Fibroblast of villous mesenchyme (primary cell): ENCODE measurements around the gene RLF. TPM values are rescaled to one million over a fixed set of nuclear protein-coding genes. Genes with fewer than 3 reads are reported as not detected.
A peak's percentile ranks its signal among the peaks of the same experiment; 100 is the strongest.

Experiments
- DNase-seq: peaks from one replicate; pipeline ENCODE4 v3.0.0-alpha.2; 2010; ENCODE audit warnings: low read depth
- H3K4me3 ChIP-seq: 2 replicates; pipeline ENCODE4 v1.5.1; 2011; ENCODE audit warnings: low read depth, mild to moderate bottlenecking, low read length
- total RNA-seq: library from RNA; depleted of rRNA; stranded (reverse); fragments of >200 nt; gene quantifications from 2 replicates; pipeline ENCODE4 v1.2.3, GENCODE V29; 2012
- TF ChIP-seq, protein P1 (sequence below): IDR thresholded peaks from 2 replicates; pipeline ENCODE4 v1.5.1; 2012; ENCODE audit warnings: low read depth, mild to moderate bottlenecking, low read length; ENCODE audit not compliant: insufficient read depth

Gene RLF
- total RNA-seq, 1 donor, result 26.3 TPM

GRCh38 chr1:40267767-40268187, 106.6 kb downstream of the RLF start:
- DNase-seq, result peak; percentile 65
- H3K4me3 ChIP-seq, result no peak overlapping the region
- TF ChIP-seq, protein P1, sequence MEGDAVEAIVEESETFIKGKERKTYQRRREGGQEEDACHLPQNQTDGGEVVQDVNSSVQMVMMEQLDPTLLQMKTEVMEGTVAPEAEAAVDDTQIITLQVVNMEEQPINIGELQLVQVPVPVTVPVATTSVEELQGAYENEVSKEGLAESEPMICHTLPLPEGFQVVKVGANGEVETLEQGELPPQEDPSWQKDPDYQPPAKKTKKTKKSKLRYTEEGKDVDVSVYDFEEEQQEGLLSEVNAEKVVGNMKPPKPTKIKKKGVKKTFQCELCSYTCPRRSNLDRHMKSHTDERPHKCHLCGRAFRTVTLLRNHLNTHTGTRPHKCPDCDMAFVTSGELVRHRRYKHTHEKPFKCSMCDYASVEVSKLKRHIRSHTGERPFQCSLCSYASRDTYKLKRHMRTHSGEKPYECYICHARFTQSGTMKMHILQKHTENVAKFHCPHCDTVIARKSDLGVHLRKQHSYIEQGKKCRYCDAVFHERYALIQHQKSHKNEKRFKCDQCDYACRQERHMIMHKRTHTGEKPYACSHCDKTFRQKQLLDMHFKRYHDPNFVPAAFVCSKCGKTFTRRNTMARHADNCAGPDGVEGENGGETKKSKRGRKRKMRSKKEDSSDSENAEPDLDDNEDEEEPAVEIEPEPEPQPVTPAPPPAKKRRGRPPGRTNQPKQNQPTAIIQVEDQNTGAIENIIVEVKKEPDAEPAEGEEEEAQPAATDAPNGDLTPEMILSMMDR, result no peak

DNA sequence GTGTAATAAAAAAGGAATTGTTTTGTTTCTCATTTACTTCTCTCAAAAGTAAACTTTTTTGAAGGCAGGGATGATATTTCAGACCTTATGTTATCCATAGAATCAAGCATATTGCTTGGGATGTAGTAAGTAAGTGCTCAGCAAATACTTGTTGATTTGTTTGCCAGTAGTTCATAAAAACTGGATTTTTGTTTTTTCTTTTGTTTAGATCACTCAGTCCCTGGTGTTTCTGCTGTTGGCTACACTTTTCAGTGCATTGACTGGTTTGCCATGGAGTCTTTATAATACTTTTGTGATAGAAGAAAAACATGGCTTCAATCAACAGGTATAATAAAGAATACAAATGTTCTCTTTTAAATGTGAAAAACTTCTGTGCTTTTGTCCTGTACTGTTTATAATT, 107.0 kb downstream of the RLF start:
- DNase-seq, result no peak
- TF ChIP-seq, protein P1, result no peak
- no peak overlapping the region for H3K4me3 ChIP-seq

DNA sequence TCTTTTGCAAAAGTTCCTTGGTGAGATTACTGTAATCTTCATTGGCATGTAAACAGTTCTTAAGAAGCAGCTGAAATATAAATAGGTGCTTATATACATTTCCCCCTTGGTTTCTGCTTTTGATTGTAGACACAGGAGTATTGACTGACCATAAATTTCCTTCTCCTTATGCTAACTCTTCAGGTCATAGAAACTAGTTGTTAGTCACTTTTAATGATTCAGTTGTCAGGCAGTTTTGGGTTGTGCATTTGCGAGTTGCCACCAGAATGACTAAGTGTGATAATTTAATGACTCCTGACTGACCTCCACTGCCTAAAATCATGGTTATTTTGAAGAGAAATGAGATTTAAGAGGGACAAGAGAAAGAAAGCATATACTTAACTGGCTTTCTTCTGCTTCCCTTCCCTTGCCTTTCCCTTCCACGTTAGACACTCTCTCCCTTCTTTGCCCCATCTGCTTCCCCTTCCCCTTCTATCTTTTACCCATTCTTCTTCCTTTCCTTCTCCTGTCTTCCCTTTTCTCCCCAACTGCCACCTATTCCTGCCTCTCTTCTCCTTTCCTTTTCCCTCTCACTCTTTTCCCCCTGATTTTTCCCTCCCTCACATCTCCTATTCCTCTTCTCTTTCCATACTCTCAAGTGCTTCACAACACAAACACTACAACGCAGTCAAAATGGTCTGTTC, 109.1 kb downstream of the RLF start:
- H3K4me3 ChIP-seq, result no peak overlapping the region
- TF ChIP-seq, protein P1, result no peak
- DNase-seq, result peak; percentile 54

DNA sequence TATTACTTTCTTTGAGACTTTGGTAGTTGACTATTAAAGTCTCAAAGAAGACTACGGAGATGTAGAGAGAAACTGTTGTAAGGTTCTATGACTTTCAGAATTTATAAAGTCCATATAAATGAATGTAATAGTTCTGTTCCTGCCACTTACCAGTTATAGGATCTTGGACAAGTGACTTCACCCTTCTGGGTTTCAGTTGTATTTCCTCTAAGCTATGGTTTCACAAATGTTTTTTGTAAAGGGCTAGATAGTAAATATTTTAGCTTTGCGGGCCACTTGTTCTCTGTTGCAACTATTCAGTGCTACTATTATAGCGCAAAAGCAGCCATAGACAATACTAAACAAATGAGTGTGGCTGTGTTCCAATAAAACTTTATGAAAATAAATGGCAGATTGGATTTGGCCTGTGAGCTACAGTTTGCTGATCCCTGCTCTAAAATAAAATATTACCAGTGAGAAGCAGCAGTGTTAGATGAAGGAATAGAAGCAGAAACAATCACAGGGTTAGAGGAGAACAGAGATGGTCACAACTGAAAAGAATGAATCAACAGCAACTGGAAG, 111.5 kb downstream of the RLF start:
- no peak for DNase-seq
- TF ChIP-seq, protein P1, result no peak
- H3K4me3 ChIP-seq, result no peak overlapping the region

DNA sequence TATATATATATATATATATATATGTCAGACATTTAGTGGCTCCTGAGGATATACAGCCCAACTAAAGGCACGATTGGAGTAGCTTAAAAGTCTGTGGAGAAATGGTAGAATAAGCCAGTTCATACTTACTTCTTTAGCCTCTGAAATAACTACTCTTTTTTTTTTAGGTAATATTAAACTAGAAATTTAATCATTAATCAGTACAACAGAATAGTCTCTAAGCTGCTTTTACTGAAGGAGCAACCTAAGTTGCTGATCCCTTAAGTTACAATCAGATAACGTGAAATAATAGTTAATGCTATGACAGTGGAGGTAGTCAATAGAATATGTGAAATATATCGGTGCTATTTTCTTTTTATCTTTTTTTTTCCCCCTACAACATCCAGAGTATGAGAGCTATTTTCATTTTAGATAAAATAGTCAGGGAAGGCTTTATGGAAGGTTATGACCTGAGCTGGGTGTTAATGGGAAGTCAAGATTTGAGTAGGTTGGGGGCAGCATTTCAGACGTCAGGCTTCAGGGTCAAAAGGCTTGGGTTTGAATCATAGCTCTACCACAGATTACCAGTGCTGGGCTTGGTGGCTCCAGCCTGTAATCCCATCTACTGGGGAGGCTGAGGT, 112.5 kb downstream of the RLF start:
- TF ChIP-seq, protein P1, result no peak
- DNase-seq, result peak; percentile 5
- H3K4me3 ChIP-seq, result no peak overlapping the region

DNA sequence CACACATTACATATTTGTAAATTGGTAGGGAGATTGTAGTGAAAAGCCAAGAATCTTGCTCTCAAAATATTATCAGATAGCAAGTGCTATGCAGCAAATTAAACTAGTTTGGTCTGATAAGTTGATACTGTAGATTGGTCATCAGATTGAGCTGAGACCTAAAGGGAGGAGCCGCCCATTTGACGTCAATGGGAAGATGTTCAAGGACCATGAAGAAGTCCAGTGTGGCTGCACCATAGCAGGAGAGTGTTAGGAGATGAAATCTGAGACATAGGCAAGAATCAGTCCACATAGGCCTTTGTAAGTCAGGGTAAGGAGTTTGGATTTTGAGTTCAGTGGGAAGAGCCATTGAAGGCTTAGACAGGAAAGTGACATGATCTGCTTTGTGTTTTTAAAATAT, 113.1 kb downstream of the RLF start:
- no peak for DNase-seq
- TF ChIP-seq, protein P1, result no peak
- no peak overlapping the region for H3K4me3 ChIP-seq

- no peak overlapping the region for H3K4me3 ChIP-seq
- DNase-seq, result no peak
- TF ChIP-seq, protein P1, result no peak
These were observed 114.9 kb downstream of the RLF start for GRCh38 chr1:40276122-40276521.
